HG03103 (cell line): ENCODE measurements around the gene TTLL11.

Experiments used
- ATAC-seq: cut with Tn5 transposase; IDR thresholded peaks from one replicate; pipeline ENCODE4 v1.9.1; 2021; ENCODE audit warnings: low read depth; ENCODE audit not compliant: unreplicated experiment

The TTLL11 gene

DNA sequence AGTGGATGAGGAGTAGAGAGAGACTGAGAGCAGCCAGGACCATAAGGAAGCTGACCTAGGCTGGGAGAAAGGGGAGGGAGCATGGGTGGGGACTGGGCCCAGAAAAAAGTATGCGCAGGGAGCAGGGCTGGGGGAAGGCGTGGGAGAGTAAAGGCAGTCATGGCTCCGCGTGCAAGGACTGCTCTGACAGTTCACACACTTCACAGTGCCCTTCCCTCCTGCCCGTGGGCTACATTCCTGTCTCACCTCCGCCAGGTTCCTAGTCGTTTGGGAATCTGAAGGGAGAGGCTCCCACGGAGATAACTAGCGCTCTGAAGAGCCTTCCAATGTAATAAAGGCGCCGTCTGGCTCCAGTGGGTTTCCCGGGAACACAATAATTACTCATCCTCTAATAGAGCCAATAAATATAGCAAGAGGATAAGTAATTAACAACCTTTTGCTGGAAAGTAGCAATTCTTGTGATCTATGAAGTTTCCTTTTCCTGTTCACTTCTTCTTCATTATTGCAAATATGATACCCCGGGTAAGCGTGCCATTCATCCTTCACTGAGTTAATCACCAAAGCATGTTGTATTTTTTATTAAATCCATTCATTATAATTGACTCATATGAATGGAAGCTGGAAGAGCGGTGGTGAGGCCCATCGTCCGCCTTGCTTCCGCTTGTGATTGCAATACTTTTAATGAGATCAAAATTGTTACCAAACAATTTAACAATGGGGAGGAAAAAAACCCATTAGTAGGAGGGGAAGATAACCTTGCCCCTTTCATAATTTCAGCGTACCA lies 39.3 kb downstream of the TTLL11 start:
- no peak for ATAC-seq

- ATAC-seq, result no peak
Measured at GRCh38 chr9:122053064-122053463, 40.0 kb downstream of the TTLL11 start.

DNA sequence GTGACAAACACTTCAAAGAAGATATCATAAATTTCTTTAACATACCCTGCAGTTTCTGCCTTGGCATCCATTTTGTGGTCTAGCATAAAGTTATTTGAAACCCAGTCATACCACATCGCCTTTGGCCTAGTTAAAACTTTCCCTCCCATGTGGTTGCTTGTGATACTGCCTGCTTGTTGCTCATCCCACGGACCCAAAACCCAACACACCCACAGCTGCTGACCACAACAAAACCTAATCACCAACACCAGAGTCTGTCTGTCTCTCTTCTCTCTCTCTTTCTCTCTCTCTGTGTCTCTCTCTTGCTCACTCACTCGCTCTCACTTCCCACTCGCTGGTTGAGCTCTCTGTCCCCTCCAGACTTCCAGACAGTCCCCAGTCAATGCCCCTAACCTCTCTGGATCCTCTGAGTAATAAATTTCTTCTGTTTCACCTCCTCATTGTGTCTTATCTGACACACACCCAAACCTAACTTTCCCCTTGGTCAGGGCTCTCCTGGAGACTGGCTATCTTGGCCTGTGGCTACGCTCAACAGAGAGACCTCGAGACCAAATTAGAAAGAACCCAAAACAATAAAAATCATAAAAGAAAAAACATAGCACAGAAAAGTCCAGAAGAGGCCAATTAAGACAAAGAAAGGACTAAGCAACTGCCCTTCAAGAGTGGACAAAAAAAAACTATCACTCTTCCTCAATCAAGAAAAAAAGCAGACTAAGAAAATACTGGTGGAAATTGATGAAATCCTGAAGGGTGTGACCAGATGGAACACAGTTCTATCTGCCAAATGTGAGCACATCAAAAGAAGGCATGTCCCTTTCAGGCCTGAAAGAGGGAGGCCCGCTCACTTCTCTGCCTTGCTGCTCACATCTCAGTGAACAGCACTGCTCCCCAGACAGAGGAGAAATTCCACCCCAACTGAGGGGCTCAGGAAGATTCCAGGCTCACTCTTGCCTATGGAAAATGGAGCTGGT lies 41.5 kb downstream of the TTLL11 start:
- no peak for ATAC-seq

DNA sequence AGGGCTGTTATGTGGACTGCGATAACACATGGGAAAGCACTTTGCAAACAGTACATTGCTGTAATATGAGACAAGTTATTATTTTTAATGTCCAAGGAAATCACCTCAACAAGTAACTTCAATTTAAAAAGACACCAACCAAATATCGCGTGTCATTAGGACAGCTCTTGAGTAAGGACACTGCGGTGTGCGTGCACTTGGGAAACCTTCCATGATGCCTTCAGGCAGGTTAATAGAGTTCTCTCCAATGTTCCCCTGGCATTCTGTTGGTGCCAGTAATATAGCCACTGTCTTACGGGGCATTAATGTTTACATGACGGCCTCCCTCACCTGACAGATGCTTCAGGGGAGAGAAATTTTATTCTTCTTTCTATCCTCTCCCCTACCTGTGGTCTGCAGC lies 42.9 kb downstream of the TTLL11 start:
- no peak for ATAC-seq

DNA sequence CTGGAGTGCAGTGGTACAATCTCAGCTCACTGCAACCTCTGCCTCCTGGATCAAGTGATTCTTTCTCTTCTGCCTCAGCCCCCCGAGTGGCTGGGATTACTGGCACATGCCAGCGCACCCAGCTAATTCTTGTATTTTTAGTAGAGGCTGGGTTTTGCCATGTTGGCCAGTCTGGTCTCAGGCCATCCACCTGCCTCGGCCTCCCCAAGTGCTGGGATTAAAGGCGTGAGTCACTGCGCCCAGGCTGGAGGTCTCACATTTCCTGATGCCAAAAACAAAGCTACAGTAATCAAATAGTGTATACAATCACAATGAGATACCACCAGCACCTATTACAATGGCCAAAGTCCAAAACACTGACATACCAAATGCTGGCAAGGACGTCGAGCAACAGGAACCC lies 51.1 kb downstream of the TTLL11 start:
- no peak for ATAC-seq

- ATAC-seq, result no peak
Measured at GRCh38 chr9:122040561-122041242, 52.4 kb downstream of the TTLL11 start.

GRCh38 chr9:122039234-122039633 lies 53.9 kb downstream of the TTLL11 start:
- no peak for ATAC-seq

DNA sequence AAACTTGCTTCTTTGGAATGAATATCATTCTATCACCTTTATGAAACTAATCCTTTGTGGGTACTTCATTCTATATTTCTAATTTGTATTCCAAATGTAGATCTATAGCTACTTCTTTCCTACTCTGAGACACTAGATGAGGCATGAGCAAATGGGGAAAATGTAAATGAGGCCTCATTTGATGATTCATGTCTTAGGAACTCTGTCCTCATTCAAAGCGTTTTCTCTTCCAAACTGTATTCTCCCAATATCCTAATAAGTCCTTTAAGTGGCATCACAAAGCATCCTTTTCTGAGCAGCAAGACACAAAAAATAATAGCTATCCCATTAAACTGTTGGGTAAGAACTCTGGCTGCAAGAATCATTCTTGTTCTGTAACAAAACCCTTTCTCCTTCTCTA lies 56.1 kb downstream of the TTLL11 start:
- no peak for ATAC-seq

GRCh38 chr9:122036408-122036807 lies 56.7 kb downstream of the TTLL11 start:
- no peak for ATAC-seq

DNA sequence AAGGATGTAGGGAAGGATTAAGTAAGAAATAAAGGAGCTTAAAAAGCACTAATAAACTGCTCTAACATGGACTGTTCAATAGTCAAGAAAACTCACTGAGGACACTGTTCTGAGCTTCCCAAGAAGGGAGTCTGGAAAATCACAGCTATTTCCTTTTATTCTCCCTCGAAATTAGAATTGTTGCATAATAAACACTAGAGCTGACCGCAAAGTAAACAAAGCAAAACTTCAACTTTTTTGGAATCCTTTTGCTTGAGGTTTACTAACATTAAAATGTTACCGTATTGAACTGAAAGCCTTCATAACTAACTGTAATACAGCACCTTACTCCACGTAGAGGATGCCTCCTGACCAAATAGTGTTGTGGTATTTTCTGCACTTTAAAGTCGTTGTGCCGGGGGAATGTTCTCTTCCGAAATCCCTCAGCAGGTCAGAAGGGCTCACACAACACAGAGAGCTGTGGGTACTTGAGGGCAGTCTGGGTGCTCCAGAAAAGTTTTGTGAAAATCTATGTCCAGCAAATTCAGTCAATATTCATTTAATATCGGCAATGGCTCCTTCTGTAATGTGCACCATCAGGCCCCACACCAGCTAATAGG lies 59.2 kb downstream of the TTLL11 start:
- ATAC-seq, result no peak

DNA sequence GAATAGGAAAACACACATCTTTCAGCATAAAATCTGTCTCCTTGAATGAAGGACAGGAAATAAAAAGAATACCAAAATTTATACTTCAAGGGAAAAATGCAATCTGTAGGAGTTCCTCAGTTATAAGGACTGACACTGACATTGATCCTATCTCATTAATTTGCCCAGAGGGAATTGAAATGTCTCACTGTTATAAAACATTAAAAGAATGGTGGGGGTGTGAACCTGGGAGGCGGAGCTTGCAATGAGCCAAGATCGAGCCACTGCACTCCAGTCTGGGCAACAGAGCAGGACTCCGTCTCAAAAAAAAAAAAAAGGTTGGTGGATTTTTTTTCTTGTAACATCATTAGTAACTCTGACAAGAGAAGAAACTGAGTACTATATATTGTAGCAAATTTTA lies 60.8 kb downstream of the TTLL11 start:
- no peak for ATAC-seq

DNA sequence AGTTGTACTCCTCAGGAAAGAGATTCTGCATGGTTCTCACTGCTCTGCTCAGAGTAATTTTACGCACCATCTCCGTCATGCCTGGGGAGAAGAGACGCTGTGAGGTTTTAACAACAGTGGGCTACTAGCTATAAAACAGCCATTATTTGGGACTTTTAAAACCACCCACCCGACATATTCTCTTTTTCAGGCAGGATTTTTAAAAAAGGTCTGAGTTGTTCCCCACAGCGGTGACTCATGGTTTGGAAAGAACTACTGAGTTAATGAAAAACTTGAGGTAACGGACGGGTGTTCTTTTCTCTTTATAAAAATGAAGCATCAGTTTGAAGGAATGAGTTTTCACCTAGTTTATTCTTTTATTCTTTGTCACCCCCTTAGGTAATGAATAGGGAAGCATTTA lies 61.3 kb downstream of the TTLL11 start:
- no peak for ATAC-seq

DNA sequence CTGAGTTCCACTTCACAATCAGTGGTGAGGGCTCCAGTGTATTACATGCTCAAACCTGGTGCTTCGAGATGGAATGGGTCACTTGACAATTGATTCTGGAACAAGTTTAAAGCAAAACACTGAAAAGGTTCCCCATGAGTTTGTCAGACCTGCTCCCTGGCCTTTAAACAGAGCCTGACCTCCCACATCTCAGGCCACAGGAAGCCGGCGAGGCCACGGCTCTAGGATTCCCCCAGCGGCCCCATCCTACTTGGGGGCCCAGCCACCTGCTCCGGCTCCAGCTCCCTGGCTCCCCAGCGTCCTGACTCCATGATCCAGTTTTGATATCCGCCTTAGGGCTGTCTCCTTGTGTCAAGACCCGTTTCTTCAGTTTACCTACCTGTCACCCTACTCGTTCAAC lies 62.0 kb downstream of the TTLL11 start:
- no peak for ATAC-seq

DNA sequence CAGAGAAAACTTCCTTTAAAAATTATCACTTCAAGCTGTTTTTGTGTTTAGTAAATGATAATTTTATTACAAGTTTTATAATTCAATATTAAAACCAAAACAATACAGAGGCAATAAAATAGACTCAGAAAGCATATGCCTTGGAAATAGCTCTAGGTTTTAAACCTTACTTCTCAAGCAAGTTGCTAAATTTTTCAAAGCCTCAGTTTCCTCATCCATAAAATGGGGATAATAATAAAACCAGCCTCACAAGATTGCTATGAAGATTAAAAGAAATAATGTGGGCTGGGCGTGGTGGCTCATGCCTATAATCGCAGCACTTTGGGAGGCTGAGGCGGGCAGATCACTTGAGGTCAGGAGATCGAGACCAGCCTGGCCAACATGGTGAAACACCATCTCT lies 62.8 kb downstream of the TTLL11 start:
- ATAC-seq, result no peak

- no peak for ATAC-seq
Measured at GRCh38 chr9:122029898-122030297, 63.2 kb downstream of the TTLL11 start.

DNA sequence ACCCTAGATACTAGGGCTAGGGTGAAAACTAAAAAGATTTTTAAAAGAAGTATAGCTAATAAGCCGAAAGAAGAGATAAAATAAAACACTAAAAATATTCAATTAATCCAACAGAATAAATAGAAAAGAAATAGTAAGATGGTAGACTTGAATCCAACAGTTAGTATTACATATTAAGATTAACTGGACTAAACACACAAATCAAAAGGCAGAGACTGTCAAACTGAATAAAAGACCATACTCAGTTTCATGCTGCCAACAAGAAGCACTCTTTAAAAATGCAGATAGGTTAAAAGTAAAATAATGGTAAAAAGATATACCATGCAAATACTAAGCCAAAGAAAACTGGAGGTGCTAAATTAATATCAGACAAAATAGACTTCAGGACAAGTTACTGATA lies 65.0 kb downstream of the TTLL11 start:
- no peak for ATAC-seq

DNA sequence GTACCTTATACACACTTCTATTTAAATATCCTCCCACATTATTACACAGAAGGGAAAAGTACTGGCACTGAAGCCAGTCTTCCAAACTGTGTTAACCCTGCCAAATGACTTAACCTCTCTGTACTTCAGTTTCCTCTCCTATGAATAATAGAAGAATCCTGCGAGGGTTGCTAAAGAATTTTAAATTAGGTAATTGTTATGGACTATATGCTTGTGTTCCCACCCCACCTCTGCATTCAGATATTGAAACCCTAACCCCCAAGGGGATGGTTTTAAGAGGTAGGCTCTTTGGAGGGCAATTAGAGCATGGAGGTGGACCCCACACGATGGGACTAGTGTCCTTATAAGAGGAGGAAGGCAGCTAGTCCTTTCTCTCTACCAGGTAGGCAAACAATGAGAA lies 72.7 kb downstream of the TTLL11 start:
- ATAC-seq, result no peak

DNA sequence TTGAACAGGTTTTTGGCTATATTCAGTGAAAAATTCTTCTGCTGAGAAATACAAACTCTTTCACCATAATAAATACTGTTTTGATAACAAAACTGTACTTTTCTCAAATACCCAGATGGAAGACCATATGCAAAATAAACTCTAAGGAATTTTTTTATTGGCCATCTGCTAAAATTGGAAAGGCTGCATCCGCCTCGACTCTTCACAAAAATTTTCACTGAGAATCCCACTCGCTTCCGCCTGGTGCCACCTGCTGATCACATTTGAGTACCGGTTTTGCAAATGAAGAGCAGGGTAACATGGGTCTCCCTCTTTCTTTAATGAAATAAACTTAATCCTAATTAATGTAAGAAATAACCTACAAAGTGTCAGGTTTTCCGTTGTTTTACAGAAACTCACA lies 76.4 kb downstream of the TTLL11 start:
- no peak for ATAC-seq

GRCh38 chr9:122016309-122016708 lies 76.8 kb downstream of the TTLL11 start:
- ATAC-seq, result no peak

DNA sequence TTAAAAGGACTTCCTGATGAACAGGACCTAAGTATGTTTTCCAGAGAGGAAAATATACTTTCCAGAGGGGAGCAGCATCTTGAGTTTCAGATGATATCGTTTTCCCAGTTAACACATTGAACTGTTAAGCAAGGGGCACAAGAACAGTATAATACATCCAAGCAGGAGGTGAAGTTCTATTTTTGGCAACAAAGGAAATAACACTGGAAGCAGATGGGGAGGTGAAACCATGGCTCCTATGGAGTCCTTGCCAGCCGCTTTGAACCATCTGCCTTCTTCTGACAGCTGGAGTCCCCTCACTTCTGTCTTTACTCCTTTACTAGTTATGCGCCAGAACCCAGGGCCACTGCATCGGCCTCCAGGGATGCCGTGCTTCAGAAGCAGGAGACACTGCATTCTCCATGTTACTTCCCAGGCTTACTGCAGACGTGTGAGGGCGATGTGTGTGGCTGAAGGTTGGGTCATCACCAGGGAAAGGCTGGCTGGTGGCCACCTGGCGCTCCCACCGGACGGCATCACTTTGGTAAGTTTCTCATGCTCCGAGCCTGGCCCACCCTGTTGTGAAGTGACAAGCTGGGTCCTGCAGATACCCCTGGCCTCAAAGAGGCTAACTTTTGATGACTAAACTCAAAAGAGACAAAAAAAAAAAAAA lies 77.8 kb downstream of the TTLL11 start:
- ATAC-seq, result no peak
